Stimulated activated CD4-positive, alpha-beta T cell treated with anti-CD3 and anti-CD28 coated beads, Interleukin-2, amount 100 ng/mL, for 4 hours (primary cell): ENCODE data around the gene CLDN6.
"Not testable (repeated sequence)": the region's sequence is repeated elsewhere in the genome, so short reads cannot be mapped to it uniquely, and the experiment has no call there.

Source experiments
- DNase-seq: peaks from one replicate; pipeline ENCODE4 v3.0.0-alpha.2; 2020; ENCODE audit warnings: low read depth

The CLDN6 gene

DNA sequence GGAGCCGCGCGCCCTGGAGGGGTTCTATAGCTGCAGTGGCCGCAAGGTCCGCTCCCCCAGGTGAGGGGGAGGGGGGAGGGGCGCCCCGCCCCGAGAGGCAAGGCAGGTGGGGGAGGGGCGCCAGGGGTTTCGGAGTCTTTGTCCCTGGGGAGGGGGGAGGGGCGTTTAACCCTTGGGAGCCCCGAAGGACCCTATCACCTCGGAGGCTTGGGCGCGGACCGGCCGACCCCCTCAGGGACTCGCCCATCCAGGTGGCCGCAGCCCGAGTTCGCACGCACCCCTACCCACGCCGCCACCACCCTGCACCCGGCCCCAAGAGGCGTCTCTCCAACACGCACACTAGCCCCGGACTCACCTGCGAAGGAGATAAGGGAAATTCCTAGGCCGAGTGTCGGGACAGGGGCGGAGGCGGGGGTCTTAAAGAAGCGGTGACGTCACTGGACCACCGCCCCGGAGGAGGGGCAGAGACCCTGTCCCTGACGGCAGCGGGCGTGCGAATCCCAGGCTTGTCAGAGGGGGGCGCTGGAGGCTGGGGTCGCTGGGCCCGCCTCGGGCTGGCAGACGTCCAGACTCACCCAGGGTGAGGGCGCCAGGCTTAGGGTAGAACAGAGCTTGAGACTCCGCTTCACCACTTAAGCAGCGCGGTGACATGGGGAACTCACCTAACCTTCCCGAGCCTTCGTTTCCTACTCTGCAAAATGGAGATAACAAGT lies at the start of gene CLDN6:
Gene CLDN6, minus strand, starts transcription at position 390 of the 713 bp plus-strand sequence. CDS start 2,162 bp downstream, outside the sequence.
- DNase-seq = no peak

GRCh38 chr16:3066440-3066748 lies 48.4 kb upstream of the CLDN6 start:
- no peak for DNase-seq

GRCh38 chr16:3065742-3066439 lies 47.9 kb upstream of the CLDN6 start:
- DNase-seq = no peak

- peak; percentile 60 for DNase-seq
Observed at GRCh38 chr16:3065069-3065741, 47.2 kb upstream of the CLDN6 start, which contains the start of gene IL32. TSS of gene IL32 (plus strand) at chr16:3065640. CDS start at chr16:3065812, 172 bp downstream.

DNA sequence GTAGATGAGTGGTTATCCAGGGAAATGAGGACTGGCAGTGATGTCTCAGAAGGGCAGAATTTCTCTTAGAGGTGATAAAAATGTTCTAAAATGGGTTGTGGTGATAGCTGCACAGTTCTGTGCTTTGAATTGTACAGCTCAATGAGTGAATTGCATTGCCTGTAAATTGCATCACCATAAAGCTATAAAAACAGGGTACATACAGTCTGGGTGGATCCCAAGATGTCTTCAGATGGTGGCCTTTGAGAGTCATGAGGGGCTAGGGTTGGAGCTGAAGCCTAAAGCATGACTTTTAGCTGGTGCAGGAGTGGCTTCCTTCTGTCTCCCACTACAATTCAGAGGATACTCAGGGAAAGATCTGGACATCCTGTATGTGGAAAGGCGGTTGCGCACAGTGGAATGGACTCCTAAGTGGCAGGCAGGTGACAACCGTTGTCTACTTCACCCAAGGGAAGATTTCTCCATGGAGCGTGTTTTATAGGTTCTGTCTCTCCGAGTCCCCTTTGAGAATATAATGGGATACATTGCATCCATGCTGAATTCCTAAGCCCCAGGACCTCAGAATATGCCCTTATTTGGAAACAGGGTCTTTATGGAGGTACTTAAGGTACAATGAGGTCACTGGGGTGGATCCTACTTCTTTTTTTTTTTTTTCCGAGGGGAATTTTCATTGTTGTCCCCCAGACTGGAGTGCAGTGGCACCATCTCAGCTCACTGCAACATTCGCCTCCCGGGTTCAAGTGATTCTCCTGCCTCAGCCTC lies 45.8 kb upstream of the CLDN6 start:
- no peak for DNase-seq

DNA sequence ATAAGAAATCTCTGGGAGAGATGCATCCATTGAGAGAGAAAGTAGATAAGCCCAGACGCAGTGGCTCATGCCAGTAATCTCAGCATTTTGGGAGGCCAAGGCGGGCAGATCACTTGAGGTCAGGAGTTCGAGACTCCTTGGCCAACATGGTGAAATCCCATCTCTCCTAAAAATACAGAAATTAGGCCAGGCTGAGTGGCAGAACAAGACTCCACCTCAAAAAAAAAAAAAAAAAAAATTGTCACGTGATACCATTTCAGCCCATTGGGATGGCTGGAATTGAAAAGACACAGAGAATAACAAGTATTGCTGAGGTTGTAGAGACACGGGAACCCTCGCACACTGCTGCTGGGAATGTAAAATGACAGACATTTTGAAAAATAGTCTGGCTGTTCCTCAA lies 44.6 kb upstream of the CLDN6 start:
- no peak for DNase-seq

DNA sequence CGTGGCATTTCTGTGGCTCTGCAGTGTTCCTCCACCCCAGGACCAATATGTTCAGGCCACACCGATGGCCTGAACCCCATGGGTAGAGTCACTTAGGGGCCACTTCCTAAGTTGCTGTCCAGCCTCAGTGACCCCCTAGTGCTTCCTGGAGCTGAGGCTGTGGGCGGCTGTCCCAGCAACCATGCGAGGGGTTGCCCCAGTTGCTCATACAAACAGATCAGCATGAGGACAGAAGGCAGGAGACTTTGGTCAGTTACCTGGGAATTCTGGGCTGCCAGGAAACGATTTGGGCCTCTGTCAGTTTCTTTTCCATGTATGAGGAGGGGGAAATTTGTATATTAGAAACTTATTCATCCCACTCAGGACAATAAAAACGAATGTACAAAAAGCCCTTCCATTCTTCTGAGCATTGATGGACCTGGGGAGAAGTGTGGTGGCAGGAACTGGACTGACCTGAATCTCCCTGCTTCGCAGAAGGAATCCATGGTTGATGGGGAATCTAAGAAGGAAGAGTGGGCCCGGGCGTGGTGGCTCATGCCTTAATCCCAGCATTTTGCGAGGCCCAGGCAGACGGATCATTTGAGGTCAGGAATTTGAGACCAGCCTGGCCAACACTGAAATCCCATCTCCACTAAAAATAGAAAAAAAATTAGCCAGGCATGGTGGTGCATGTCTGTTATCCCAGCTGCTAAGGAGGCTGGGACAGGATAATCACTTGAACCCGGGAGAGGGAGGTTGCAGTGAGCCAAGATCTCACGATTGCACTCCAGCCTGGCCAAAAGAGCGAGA lies 42.5 kb upstream of the CLDN6 start:
- DNase-seq = no peak

DNA sequence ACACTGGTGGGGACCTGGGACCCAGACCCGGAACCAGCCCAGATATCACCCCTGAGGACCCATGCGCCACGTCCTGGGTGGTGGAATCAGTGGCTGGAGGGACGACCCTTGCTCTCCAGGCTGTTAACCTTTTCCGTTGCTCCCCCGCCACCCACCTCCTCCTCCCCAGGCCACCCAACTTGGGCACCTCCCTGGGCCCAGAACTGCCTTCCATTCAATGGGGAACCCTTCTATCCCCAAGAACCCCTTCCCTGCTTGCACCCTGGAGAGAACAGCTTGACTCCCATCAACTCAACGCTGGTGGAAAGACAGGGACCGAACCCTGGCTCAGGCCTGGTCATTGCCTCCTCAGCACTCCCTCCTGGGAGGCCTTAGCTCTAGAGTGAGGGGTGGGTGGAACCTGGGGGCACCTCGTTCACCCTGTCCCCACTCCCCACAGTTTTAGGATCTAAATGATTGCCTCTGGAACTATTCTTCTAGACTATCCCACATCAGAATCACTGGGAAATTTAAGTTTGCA lies 41.8 kb upstream of the CLDN6 start:
- DNase-seq = no peak

DNA sequence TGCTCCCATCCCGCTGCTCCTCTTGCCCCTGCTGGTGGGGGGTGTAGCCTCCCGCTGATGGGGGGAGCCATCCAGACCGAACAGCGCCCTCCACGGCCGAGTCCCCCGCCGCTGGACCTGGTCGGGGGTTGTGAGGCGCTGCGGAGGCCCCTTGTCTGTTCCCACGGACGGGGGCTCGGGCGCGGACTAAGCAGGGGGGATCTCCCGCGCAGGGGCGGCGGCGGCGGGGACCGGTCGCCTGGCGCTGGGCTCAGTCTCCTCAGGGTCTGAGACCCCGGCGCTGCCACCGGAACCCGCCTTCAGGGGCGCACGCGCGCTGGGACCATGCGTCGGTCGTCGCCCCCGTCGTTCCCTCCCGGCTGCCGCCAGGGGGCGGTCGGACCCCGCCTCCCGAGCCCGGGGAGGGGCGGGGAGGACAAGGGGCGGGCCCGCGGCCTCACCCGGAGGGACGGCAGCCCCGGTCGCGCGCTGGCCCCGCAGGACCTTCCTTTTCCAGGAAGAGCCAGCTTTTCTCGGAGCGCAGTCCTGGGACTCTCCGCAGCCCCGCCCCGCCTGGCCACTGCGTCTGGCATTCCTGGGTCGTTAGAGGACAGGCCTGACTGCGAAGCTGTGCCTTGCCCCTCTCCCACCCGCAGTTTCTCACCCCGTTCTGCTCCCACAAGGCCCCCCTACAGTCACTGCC lies 41.2 kb upstream of the CLDN6 start:
- DNase-seq = peak; percentile 84

DNA sequence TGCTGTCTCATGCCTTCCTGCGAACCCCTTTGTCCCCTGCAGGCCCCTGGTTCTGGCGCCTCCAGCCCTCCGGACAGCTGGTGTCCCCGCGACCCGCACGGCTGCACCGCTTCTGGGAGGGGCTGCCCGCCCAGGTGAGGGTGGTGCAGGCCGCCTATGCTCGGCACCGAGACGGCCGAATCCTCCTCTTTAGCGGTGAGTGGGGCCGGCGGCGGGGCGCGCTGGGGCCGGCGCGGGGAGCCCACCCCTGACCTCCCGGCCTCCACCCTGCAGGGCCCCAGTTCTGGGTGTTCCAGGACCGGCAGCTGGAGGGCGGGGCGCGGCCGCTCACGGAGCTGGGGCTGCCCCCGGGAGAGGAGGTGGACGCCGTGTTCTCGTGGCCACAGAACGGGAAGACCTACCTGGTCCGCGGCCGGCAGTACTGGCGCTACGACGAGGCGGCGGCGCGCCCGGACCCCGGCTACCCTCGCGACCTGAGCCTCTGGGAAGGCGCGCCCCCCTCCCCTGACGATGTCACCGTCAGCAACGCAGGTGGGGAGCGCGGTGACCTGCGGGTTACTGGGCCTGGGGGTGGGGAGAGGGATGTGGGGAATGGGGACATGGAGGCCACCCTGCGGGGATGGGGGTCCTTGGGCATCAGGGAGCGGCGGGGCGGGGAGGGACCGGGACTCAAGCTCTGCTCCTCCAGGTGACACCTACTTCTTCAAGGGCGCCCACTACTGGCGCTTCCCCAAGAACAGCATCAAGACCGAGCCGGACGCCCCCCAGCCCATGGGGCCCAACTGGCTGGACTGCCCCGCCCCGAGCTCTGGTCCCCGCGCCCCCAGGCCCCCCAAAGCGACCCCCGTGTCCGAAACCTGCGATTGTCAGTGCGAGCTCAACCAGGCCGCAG lies 40.4 kb upstream of the CLDN6 start:
- no peak for DNase-seq

GRCh38 chr16:3057181-3058138 lies 39.5 kb upstream of the CLDN6 start:
- DNase-seq = no peak

DNA sequence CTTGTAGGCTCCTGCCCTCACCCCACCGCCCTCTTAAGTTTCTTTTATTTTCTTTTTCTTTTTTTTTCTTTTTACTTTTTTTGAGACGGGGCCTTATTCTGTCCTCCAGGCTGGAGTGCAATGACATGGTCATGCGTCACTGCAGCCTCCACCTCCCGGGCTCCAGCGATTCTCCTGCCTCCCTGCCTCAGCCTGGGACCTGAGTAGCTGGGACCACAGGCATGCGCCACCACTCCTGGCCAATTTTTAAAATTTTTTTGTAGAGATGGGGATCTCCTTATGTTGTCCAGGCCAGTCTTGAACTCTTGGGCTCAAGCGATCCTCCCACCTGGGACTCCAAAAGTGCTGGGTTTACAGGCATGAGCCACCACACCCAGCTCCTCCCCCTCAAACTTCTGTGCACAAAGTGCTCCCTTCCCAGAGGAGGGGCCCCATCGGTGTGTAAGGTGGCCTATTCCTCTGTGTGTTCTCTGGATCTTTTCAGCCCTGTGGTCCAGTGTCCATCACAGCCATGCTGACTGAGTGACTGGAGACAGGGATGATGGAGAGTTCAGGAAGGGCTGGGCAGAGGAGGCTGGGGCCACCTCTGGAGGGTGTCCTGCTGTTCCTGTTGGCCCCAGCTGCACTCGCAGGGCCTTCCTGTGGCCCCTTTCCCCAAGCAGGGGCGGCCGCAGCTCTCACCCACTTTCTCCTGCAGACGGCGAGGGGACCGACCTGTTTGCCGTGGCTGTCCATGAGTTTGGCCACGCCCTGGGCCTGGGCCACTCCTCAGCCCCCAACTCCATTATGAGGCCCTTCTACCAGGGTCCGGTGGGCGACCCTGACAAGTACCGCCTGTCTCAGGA lies 38.6 kb upstream of the CLDN6 start:
- no peak for DNase-seq

GRCh38 chr16:3055734-3056115 lies 37.7 kb upstream of the CLDN6 start:
- not testable (repeated sequence) for DNase-seq

- DNase-seq = no peak
Observed at GRCh38 chr16:3054965-3055733, 37.2 kb upstream of the CLDN6 start.

GRCh38 chr16:3053330-3053710 lies 35.3 kb upstream of the CLDN6 start:
- DNase-seq = not testable (repeated sequence)

GRCh38 chr16:3052571-3053329 lies 34.8 kb upstream of the CLDN6 start:
- not testable (repeated sequence) for DNase-seq
